Nephron progenitor cell (in vitro differentiated cells): Measurements from ENCODE around the gene CLNK.

ENCODE experiments used
- DNase-seq: peaks from one replicate; pipeline ENCODE4 v3.0.0; 2021
- H3K27ac Mint-ChIP-seq: 2 replicates; pipeline ENCODE4 v1.8.0; 2021; ENCODE audit warnings: mild to moderate bottlenecking, moderate library complexity, mixed read lengths
- H3K27me3 Mint-ChIP-seq: 2 replicates; pipeline ENCODE4 v1.8.0; 2021; ENCODE audit warnings: mild to moderate bottlenecking, low read depth, mixed read lengths; ENCODE audit not compliant: poor library complexity
- H3K36me3 Mint-ChIP-seq: 2 replicates; pipeline ENCODE4 v1.8.0; 2021; ENCODE audit warnings: low read depth, mixed read lengths
- H3K4me1 Mint-ChIP-seq: 2 replicates; pipeline ENCODE4 v1.8.0; 2021; ENCODE audit warnings: mixed read lengths
- H3K4me3 Mint-ChIP-seq: 2 replicates; pipeline ENCODE4 v1.8.0; 2021; ENCODE audit warnings: mild to moderate bottlenecking, moderate library complexity, mixed read lengths
- H3K9me3 Mint-ChIP-seq: 2 replicates; pipeline ENCODE4 v1.8.0; 2021; ENCODE audit warnings: mild to moderate bottlenecking, moderate library complexity, mixed read lengths
- CTCF ChIP-seq: fragments of 200-600 bp; sonication (generic); IDR thresholded peaks from 2 replicates; pipeline ENCODE4 v1.5.0; 2021; ENCODE audit warnings: antibody characterized with exemption

Gene CLNK

DNA sequence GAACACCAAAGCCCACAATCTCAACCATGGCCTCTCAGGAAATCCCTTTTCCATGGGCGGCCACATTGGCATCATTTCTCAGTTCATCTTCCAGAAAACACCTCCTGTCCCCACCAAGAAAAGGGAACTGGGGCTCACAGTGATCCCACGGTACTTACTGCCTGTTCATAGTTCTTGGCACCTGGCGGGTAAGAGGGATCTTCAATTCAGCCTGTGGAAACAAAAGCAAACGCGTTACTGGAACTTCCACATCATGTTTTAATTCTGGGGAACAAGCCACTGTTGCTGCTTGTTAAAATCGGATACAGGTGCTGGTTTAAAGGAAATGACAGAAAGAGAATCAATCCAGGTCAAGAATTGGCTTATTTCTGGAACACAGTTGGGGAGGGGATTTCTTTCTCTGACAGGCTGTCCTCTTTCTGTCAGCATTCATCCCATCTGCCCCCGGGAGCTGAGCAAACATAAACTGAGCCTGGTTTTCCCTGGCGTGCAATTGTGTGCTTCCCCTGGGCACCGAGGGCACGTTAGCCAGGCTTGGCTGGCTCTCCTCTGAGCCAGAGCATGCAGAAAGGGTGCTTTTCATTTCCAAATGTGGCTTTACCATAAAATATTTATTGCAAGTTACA is 16.8 kb downstream of the CLNK start:
- Mint-ChIP-seq H3K4me1 (peaks cover 5% of the 10 kb centered on the region), H3K4me3 (no peak overlapping the region), H3K36me3 (no peaks in the 10 kb centered on the region), H3K27ac (no peak overlapping the region), H3K27me3 (peaks cover 25% of the 10 kb centered on the region), H3K9me3 (no peaks in the 10 kb centered on the region)
- no peak for DNase-seq
- no peak for TF ChIP-seq CTCF

GRCh38 chr4:10666616-10667015 is 18.0 kb downstream of the CLNK start:
- Mint-ChIP-seq H3K27me3 (peaks cover 25% of the 10 kb centered on the region), H3K4me1 (peaks cover 5% of the 10 kb centered on the region)
- no peak for DNase-seq

DNA sequence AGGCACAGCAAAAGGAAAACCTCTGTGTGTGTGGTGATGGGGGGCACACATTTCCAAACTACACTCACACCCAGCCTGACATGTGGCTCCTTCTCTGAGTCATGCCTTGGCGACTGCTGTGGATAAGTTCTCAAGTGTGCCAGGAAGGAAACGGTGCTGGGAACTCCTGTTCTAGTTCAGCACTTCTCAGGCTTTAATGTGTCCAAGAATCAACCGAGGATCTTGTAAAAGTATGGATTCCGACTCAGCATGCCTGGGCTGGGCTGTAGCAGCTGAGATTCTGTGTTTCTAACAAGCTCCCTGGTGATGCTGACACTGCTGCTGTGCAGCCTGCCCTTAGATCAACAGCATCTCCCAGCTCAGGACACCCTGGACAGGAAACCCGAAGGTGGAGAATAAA is 20.2 kb downstream of the CLNK start:
- Mint-ChIP-seq H3K4me3 (no peak overlapping the region), H3K9me3 (no peaks in the 10 kb centered on the region)
- no peak for DNase-seq

More at GRCh38 chr4:10666616-10667015, 18.0 kb downstream of the CLNK start:
- H3K9me3 Mint-ChIP-seq: no peaks in the 10 kb centered on the region
- TF ChIP-seq CTCF: no peak
- no peak overlapping the region for H3K4me3 Mint-ChIP-seq
- no peak overlapping the region for H3K27ac Mint-ChIP-seq
- no peaks in the 10 kb centered on the region for H3K36me3 Mint-ChIP-seq

GRCh38 chr4:10662937-10663336 is 21.6 kb downstream of the CLNK start:
- Mint-ChIP-seq H3K36me3 (no peaks in the 10 kb centered on the region), H3K4me3 (no peak overlapping the region), H3K9me3 (no peaks in the 10 kb centered on the region), H3K27me3 (peaks cover 17% of the 10 kb centered on the region), H3K27ac (no peak overlapping the region), H3K4me1 (peaks cover 1% of the 10 kb centered on the region)
- no peak for TF ChIP-seq CTCF
- no peak for DNase-seq

More for the DNA sequence above, 20.2 kb downstream of the CLNK start:
- Mint-ChIP-seq H3K4me1 (peaks cover 5% of the 10 kb centered on the region), H3K27me3 (peaks cover 17% of the 10 kb centered on the region), H3K27ac (no peak overlapping the region), H3K36me3 (no peaks in the 10 kb centered on the region)
- no peak for TF ChIP-seq CTCF

DNA sequence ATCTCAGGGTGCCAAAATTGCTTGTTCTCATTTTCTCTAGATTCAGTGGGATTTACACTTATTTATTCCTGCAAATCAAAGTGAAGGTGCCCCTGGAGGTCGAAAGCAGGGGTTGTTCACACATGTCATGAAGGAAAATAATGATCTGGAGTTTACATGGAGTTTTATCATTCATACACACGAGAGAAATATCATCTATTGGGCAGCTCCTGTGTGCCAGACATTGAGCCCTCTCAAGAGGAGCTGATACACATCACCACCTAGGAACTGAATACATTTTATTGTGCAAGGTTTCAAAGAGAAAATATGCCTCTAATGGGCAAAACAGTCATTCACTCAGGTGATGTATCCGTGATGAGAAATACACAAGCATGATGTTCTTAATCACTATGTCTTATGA is 23.5 kb downstream of the CLNK start:
- H3K27me3 Mint-ChIP-seq: peaks cover 8% of the 10 kb centered on the region
- H3K9me3 Mint-ChIP-seq: no peaks in the 10 kb centered on the region
- no peak overlapping the region for H3K27ac Mint-ChIP-seq
- peaks cover 5% of the 10 kb centered on the region for H3K4me1 Mint-ChIP-seq
- no peak for DNase-seq
- no peak for TF ChIP-seq CTCF
- H3K36me3 Mint-ChIP-seq: no peaks in the 10 kb centered on the region
- no peak overlapping the region for H3K4me3 Mint-ChIP-seq

DNA sequence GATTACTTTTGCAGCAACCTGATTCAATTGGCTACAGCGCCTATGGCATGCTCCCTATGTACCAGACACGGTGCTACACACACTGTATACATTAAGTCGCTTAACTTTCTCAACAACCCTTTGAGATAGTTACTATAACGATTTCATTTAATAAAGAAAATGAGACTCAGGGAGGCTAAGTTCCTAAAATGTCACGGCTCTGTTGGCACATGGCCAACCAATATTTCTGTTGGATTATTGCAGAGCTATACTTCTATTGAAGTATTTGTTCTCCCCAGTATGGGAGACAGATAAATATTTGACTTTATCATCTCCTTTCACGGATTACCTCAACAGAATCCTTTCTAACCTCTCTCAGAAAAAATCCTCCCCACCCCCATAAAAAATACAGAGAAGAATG is 25.3 kb downstream of the CLNK start:
- TF ChIP-seq CTCF: no peak
- H3K27ac Mint-ChIP-seq: no peak overlapping the region
- H3K9me3 Mint-ChIP-seq: no peaks in the 10 kb centered on the region
- H3K27me3 Mint-ChIP-seq: no peaks in the 10 kb centered on the region
- no peak overlapping the region for H3K4me3 Mint-ChIP-seq
- H3K4me1 Mint-ChIP-seq: peaks cover 5% of the 10 kb centered on the region
- DNase-seq: no peak
- H3K36me3 Mint-ChIP-seq: no peaks in the 10 kb centered on the region
